Endometrium (tissue), 2 donors: ENCODE results near the gene SNED1.
"Not testable (repeated sequence)": the region's sequence is repeated elsewhere in the genome, so short reads cannot be mapped to it uniquely, and the experiment has no call there.

Experiments used
- FAIRE-seq: peaks from 2 replicates; lab custom pipeline; 2012; peaks lifted over from hg19 to GRCh38; lab: Jason Lieb, UNC
- donor health status: control.
- donor health status: control.

SNED1 gene

GRCh38 chr2:240972636-240973521 lies 25.5 kb upstream of the SNED1 start:
- peak; percentile 93 for FAIRE-seq

- FAIRE-seq: no peak
These were observed 23.4 kb upstream of the SNED1 start for GRCh38 chr2:240974771-240975572.

- FAIRE-seq: not testable (repeated sequence)
These were observed 22.5 kb upstream of the SNED1 start for GRCh38 chr2:240975903-240976302.

- FAIRE-seq: no peak
These were observed 17.1 kb upstream of the SNED1 start for GRCh38 chr2:240981280-240981679.

- no peak for FAIRE-seq
These were observed 16.3 kb upstream of the SNED1 start for GRCh38 chr2:240981871-240982800.

- no peak for FAIRE-seq
These were observed 15.6 kb upstream of the SNED1 start for GRCh38 chr2:240982821-240983281.

GRCh38 chr2:240983361-240983995 lies 14.9 kb upstream of the SNED1 start:
- FAIRE-seq: no peak

- FAIRE-seq: no peak
These were observed 14.4 kb upstream of the SNED1 start for GRCh38 chr2:240983996-240984498.

GRCh38 chr2:240985881-240986786 lies 12.3 kb upstream of the SNED1 start:
- no peak for FAIRE-seq

- FAIRE-seq: no peak
These were observed 11.5 kb upstream of the SNED1 start for GRCh38 chr2:240986787-240987411.

- FAIRE-seq: no peak
These were observed 10.8 kb upstream of the SNED1 start for GRCh38 chr2:240987588-240987987.

- no peak for FAIRE-seq
These were observed 10.3 kb upstream of the SNED1 start for GRCh38 chr2:240988146-240988545.

- FAIRE-seq: no peak
These were observed 9.7 kb upstream of the SNED1 start for GRCh38 chr2:240988571-240989271.

- no peak for FAIRE-seq
These were observed 8.8 kb upstream of the SNED1 start for GRCh38 chr2:240989451-240990265.

GRCh38 chr2:240990266-240990529 lies 8.2 kb upstream of the SNED1 start:
- FAIRE-seq: no peak

- no peak for FAIRE-seq
These were observed 7.6 kb upstream of the SNED1 start for GRCh38 chr2:240990726-240991377.

- no peak for FAIRE-seq
These were observed 6.8 kb upstream of the SNED1 start for GRCh38 chr2:240991378-240992263.
